ENCODE data around the gene MRPS10.
"Not testable (repeated sequence)": the region's sequence is repeated elsewhere in the genome, so short reads cannot be mapped to it uniquely, and the experiment has no call there.

MRPS10 gene

DNA sequence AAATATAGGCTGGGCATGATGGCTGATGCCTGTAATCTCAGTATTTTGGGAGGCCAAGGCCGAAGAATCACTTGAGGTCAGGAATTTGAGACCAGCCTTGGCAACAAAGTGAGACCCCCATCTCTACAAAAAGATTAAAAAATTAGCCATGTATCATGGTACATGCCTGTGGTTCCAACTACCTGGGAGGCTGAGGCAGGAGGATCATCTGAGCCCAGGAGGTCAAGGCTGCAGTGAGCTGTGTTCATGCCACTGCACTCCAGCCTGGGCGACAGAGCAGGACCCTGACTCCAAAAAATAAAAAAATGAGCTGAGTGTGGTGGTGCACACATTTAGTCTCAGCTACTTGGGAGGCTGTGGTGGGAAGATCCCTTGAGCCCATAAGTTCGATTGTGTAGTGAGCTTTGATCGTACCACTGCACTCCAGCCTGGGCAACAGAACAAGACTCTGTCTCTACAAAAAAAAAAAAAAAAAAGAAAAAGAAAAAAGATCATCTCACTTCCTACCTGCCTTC, 12.8 kb downstream of the MRPS10 start:
- DNase-seq: no peak

- no peak for DNase-seq
These were observed 14.5 kb downstream of the MRPS10 start for GRCh38 chr6:42203183-42203582.

- not testable (repeated sequence) for DNase-seq
These were observed 15.3 kb downstream of the MRPS10 start for GRCh38 chr6:42202131-42202915.

- DNase-seq: no peak
These were observed 16.3 kb downstream of the MRPS10 start for GRCh38 chr6:42201382-42201781.

DNA sequence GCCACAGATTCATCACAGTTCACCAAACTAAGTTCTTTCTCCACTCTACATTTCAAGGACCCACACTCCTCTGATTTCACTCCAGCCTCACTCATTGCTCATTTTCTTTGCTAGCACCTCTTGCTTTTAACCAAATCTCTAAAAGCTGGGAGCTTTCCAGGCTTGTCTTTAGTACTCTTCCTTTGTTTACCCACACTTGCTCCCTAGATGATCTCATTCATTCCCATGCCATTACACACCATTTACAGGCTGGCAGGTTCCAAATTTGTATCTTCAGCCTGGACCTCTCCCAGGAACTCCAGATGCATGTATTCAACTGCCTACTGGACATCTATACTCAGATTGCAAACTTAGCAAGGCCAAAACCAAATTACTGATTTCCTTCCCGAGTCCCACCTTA, 17.6 kb downstream of the MRPS10 start:
- no peak for DNase-seq

- no peak for DNase-seq
These were observed 18.3 kb downstream of the MRPS10 start for GRCh38 chr6:42199106-42199981.

- DNase-seq: no peak
These were observed 19.9 kb downstream of the MRPS10 start for GRCh38 chr6:42197555-42198362.

DNA sequence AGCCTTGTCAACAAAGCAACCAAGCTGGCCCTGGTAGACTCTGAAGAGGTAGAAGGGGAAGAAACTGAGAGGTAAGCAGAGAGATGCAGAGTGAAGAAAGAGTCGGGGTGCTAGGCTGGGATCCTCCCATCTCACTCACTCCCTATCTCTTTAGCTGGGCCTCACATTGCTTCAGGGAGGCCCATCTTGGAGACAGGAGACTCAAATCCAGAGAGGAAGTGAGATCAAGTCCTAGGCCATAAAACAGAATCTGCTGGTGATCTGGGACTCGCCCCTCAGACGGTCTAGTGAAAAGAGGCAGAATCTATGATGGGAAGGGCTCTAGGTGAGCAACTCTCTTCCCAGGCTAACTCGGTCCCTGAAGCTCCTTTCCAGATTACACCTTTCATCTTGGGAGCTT, 22.2 kb downstream of the MRPS10 start:
- no peak for DNase-seq

DNA sequence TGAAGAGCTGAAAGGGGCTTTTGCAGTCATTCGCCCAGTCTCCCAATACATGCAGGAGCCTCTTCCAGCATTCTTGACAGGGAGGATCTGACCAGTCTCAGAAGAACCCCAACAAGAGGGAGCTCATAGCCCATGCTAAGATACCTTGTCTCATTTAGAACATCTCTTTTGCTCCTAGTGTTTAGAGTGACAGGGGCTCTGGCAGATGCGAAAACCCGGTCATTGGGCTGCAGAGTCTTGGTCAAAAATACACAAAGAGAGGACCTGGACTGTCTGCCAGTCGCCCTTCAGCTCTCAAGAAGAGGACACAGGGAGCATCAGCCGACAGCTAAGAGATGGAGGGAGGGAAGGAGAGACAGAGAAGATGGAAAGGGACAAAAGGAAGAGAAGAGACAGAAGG, 23.6 kb downstream of the MRPS10 start:
- DNase-seq: no peak

- no peak for DNase-seq
These were observed 24.2 kb downstream of the MRPS10 start for GRCh38 chr6:42193491-42193894.

- not testable (repeated sequence) for DNase-seq
These were observed 25.3 kb downstream of the MRPS10 start for GRCh38 chr6:42192385-42192784.

DNA sequence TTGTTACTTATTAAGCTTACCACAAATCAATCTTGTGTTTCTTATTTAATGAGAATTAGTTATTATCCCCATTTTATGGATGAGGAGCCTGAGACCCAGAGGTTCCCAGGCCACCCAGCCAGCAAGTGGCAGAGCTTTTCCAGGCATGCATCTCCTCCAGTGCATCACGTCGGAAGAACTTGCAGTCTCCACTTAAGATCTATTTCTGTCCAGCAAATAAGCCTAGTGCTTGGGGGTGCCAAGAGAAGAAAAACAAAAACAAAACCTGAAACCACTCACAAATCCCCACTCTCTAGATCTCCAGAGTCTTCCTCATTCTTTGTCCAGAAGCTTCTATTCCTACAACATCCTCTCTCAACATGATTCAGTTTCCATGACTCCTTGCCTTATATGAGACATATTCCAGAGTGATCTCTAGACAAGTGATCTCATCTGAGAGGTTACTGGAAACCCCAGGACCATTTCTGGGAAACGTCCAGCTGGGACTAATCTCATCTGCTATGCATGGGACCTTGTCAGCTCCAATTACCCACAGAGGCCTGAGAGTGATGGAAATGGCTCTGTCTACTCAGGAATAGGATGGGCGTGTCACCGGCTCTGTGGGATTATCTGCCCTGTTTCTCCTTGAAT, 27.0 kb downstream of the MRPS10 start:
- no peak for DNase-seq

- no peak for DNase-seq
These were observed 29.3 kb downstream of the MRPS10 start for GRCh38 chr6:42188406-42188805.

DNA sequence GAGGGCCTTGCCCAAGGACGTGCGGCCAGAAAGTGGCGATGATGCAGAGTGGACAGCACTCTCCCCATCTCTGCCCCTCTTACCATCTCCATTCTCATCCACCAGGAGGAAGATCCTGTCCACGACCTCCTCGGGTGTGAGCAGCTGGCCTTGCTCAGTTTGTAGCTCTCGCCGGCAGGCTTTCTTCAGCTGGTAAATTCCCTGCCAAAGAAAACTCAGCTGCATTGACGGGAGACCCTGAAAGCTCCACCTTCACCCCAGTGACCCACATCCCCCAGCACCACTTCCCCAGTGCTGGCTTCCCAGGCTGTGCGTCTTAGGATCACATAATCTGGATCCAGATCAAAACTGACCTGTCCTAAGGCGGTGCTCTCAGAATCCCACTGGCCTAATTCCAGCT, 32.1 kb downstream of the MRPS10 start:
- DNase-seq: no peak

DNA sequence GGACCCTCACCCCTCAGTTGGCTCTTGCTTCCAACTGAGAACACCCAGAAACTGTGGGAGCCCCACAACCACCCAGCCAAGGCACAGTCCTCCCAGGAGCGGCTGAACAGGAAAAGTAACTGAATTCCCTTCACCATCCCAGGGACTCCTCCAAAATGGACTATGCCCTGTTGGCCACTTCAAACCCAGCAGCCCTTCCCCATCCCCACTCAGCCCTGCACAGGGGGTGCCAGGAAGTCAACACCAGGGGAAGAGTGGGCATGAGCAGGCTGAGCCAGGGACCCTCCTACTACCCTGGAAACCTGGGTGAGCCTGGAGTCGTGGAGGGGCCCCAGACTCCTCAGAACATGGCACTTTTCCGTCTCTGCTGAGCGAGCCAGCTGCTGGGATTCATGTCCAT, 33.2 kb downstream of the MRPS10 start:
- DNase-seq: no peak

DNA sequence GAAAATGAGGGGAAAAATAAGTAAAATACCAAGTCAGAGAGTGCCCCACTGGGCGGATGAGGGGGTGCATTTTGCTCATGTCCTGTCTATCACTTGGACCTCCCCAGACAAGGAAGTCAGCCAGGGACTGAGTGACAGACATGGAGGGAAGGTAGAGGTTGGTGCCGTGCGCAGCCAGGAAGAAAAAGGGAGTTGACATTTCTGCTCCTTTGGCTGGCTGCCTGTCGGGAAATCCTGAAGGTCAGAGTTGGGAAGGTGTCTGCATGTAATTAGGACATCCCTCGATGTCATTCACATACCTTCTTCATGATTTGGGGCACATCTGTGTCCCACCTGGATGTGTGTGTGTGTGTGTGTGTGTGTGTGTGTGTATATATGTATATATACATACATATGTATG, 35.6 kb downstream of the MRPS10 start:
- DNase-seq: no peak

DNA sequence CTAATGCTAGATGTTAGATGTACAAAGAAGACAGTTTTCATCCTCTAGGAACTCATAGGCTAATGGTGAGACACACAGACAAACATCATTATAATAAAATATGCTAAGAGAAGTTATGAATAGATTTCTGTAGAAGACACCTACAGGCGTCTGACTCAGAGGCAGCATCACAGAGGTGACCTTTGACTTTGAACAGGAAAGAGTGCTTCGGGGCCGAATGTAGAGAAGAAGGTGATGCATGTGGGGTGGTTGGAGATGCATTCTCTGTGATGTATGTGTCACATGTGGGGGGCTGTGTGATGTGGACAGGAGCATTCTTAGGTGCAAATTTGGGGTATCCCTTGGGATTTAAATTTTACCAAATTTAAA, 37.7 kb downstream of the MRPS10 start:
- DNase-seq: no peak

DNA sequence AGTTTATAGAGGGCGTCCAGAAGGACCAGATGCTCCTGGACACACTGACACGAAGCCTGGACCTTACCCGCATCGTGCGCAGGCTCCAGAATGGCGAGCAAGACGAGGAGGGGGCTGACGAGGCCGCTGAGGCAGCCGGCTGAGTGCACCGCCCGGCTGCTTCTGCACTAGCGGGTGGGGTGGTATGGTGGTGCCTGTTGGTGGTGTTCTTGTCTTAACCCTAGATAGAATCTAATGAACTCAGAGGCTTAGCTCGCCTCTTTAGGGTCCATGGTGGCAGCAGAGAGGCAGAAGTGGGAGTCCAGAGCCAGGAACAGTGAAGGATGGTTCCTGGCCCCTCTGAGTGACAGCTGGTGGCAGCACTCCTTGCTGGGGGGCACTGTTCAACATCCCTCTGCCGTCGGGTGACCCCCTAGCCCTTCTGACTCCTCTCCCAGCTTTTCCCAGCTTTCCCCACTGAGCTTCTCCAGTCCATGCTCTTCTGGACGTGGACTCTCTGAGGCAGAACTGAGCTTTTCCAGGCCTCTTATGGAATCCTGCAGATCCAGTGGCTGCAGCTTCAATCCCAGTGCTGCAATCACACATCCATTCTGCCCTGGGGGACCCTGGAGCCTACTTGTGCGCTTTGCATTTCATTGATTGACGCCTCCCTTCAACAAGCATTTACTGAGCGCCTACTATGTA, 38.3 kb downstream of the MRPS10 start:
- no peak for DNase-seq

- DNase-seq: no peak
These were observed 39.9 kb downstream of the MRPS10 start for GRCh38 chr6:42177514-42178364.

- DNase-seq: no peak
These were observed 40.7 kb downstream of the MRPS10 start for GRCh38 chr6:42176981-42177380.

- DNase-seq: no peak
These were observed 41.8 kb downstream of the MRPS10 start for GRCh38 chr6:42175860-42176259.

All from activated gamma-delta T cell (primary cell).